Measurements from ENCODE around the gene NDST1.
A peak's percentile ranks its signal among the peaks of the same experiment; 100 is the strongest.

The NDST1 gene

DNA sequence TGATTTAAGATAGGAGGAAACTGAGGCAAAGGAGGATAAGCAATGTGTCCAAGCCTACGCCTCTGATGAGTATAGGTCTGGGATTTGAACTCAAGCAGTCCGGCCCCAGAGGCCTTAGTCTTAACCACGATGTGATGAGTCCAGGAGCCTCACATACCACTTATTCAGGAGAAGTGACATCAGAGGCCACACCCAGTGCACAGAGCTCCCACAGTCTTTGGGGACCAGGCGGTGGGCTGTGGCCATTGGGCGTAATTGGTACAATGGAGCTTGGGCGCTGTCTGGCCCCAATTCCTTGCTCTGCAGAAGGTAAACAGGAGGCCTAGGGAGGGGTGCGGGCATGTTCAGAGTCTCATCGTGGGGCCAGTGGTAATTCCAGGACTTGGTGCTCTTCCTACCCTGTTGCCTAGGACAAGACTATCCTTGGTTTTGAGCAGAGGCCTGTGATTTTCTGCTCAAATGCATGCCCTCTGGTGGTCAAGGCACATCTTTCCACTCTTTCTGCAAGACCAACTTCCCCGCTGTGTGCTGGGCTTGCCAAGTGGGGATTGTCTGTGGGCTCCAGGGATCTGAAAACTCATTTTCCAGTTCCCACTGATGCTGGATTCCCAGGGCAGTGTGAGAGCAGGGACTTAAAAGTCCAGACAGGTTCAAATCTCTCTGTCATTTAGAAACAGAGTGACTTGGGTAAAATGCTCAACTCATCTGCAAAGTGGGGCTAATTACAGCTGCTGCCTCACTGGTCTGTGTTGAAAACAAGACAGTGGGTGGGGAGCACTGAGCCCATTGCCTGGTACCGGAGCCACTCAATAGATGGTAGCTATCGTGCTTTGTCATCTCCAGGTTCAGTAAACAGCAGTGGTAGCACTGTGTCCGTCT is 15.8 kb downstream of the NDST1 start:
- DNase-seq (ENCODE audit: low spot score), result peak; percentile 17

DNA sequence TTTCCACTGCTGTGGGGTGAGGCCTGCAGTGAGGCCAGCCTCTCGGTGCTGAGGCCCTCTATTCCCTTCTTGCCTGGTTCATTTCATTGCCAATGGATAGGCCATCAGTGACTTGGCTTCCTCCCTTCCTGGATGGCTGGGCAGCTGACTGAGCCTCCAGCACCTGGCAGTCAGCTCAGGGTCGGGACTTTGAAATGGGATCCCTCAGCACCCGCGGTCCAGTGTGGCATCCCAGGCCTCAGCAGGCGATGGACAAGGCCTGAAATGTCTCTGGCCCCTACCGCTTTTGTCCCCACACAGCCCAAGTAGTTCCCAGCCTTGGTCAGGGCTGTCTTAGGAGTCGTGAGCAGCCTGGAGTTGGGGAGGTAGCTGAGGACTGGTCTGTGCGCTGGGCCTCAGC is 17.2 kb downstream of the NDST1 start:
- DNase-seq (ENCODE audit: low spot score), result no peak

DNA sequence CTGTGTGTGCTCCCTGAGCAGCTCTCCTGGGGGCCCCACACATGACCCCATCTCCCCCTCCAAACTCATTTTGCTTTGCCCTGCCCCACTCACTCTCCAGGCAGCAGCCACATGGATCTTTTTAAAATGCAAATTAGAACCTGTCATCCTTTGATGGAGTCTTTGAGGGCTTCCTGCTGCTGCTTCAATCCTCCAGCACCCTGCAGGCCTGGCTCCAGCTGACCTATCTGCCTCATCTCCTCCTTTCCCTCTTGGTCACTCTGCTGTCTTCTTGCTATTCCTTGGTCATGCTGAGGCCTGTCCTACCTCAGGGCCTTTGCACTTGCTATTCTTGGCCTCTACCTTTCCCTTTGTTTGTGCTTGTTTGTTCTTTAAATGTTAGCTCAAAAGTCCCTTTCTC is 17.9 kb downstream of the NDST1 start:
- DNase-seq (ENCODE audit: low spot score), result no peak

- DNase-seq (ENCODE audit: low spot score), result no peak
Measured at GRCh38 chr5:150527038-150527437, 19.1 kb downstream of the NDST1 start.

- DNase-seq (ENCODE audit: low spot score), result no peak
Measured at GRCh38 chr5:150527808-150528207, 19.9 kb downstream of the NDST1 start.

DNA sequence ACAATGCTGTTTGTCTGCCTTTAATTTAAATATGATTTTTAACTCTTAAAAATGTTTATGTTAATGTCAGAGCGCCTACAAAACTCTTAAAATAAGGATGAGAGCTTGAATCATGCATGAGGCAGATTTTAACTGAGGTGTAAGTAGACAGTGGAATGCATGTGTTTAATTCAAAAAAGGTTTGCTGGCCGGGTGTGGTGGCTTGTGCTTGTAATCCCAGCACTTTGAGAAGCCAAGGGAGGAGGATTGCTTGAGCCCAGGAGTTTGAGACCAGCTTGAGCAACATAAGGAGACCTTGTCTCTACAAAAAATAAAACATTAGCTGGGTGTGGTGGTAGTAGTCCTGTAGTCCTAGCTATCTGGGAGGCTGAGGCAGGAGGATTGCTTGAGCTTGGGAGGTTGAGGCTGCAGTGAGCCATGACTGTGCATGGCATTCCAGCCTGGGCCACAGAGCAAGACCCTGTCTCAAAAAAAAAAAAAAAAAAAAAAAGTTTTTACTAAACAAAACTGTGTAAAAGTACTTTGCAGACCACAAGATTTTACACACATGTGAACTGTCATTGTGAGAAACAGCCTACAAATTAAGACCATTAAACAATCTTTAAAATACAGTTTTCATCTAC is 21.1 kb downstream of the NDST1 start:
- DNase-seq (ENCODE audit: low spot score), result no peak

DNA sequence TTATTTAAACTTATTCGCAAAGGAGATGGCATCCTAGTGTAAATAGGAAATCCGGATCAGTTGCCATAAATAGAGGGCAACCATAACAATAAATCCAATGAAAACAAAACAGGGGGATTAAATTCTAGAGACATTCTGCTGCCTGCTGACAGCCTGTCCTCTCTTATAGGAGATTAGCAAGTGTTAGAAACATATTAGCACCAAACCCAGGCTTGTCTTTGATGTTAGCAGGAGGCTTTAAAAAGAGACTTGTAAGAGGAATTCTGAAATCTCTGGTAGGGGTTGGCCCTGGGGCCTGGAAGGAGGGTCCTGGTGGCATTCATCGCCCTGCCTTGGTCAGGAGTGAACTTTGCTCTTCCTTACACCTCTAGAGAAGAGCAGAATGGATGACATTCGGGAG is 21.6 kb downstream of the NDST1 start:
- DNase-seq (ENCODE audit: low spot score), result no peak

DNA sequence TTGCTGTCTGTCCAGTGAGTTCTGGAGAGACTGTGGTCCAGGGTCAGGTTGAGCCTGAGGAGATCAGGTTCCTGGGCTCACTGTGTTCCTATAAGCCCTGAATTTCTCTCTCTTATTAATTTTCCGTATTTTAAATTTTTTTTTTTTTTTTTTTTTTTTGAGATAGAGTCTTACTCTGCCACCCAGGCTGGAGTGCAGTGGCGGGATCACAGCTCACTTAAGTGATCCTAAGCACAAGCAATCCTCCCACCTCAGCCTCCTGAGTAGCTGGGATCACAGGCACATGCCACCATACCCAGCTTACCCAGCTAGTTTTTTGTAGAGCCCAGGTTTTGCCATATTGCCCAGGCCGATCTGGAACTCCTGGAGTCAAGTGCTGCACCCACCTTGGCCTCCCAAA is 22.5 kb downstream of the NDST1 start:
- no peak for DNase-seq (ENCODE audit: low spot score)

DNA sequence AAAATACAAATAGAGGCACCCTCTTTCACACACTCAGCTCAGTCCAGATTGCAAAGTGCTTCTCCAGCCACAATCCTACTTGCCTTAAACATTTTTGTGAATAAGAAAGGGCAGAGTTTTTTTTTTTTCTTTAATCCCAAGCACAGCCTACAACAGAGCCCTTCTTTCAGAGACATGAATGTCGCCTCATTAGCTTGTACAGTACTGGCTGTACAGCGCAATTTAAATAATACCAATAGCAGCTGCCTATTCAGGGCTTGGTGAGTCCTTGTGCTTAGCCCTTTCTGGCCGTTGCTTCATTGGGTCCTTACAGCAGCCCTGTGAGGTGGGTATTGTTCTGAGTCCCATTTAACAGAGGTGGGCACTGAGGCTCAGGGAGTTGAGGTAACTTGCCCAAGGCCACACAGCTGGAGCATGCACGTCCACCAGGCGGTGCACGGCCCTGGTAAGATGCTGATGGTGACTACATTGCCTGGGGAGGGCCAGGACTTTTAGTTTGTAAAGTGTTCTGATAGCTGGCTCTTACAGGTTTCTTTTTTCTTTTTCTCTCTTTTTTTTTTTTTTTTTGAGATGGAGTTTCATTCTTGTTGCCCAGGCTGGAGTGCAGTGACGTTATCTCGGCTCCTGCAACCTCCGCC is 23.1 kb downstream of the NDST1 start:
- no peak for DNase-seq (ENCODE audit: low spot score)

DNA sequence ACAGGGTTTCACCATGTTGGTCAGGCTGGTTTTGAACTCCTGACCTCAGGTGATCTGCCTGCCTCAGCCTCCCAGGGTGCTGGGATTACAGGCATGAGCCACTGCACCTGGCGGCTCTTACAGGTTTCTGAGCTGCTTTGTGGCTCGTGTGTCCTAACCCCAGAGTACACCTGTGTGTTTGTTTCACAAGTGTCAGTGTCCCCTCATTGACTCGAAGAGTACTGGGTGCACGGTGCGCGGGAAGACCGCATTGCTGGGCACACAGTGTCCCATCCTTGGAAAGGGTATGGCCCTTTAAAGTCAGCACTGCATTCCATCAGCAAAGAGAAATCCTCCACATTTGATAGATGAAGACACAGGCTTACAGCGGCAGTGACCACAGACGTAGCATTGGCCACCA is 23.8 kb downstream of the NDST1 start:
- DNase-seq (ENCODE audit: low spot score), result no peak

DNA sequence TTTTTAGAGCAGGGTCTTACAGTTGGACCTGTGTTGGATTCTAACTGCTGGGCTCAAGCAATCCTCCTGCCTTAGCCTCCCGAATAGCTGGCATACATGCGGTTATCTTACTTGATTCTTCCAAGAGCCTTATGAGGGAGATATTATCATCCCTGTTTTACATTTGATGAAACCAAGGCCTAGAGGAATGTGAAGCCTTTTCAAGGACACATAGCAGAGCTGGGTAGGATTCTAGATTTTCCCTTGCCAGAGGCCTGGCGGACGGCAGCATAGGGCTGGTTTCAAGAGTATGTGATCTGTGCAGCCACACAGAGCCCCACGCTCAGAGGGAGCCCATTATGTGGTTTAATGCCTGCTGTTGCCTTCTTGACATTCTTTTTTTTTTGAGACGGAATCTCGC is 24.2 kb downstream of the NDST1 start:
- no peak for DNase-seq (ENCODE audit: low spot score)

DNA sequence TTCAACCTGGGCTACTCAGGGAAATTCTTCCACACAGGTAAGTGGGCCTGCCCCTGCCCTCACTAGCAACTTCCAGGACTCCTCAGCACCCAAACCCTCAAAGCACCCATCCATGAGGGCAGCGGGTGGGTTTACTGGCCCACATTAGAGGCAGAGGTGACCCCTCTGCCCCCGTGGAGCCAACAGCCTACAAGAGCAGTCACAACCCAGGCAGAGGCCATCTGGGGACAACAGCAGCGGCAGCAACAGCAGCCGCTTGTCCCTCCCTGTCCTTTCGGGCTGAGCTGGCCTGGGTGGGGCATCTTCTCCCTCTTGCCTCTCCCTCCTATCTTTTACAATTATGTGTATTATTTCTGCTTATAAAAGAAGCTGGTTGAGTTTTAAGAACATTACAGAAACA is 25.1 kb downstream of the NDST1 start:
- no peak for DNase-seq (ENCODE audit: low spot score)

DNA sequence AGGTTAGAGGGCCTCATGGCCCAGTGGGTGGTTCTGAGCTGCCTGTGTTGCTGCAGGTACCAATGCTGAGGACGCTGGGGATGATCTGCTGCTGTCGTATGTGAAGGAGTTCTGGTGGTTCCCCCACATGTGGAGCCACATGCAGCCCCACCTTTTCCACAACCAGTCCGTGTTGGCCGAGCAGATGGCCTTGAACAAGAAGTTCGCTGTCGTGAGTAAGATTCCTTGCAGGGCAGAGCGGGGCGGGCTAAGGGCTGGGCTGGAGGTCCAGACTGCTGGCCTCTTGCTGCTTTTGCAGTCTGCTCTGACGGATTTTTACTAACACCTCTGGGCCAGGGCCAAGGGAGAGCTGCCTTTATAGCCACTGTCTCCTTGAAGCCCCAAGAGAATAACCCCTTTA is 26.9 kb downstream of the NDST1 start:
- DNase-seq (ENCODE audit: low spot score), result no peak

- DNase-seq (ENCODE audit: low spot score), result no peak
Measured at GRCh38 chr5:150535611-150536010, 27.7 kb downstream of the NDST1 start.

DNA sequence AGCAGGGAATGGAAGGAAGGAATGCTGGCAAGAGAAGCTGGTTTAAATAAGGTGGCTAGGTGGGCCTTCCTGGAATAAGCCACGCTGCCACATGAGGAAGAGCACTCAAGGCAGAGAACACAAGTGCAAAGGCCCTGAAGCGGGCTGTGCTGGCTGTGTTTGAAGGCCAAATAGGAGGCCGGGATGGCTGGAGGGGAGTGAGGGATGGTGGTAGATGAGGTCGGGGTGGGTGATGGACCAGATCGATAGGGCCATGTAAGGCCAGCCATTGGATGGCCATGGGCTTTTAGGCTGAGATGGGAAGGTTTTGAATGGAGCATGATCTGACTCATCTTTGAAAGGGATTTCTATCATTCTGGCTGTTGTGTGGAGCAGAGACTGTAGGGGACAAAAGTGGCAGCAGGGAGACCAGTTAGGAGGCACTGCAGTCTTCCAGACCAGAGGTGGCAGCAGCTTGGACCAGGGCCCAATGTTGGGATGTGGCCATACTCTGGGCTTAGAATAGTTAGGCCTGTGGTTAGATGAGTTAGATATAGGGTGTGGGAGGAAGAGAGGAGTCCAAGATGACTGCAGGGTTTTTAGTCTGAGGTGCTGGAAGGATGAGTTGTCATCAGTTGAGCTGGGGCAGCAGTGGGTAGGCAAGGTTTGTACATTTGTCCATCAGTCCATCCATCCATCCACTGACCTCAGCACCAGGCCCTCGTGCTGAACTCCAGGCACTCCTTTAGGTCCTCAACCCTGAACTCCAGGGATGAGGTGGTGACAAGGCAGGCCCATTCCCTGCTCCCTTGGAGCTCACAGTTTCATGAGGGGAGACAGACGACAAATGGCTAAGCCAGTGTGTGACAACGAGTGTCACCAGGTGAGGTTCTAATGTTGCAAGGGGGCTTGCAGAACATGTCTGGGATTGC is 30.3 kb downstream of the NDST1 start:
- no peak for DNase-seq (ENCODE audit: low spot score)

GRCh38 chr5:150539206-150539605 is 31.3 kb downstream of the NDST1 start:
- no peak for DNase-seq (ENCODE audit: low spot score)

DNA sequence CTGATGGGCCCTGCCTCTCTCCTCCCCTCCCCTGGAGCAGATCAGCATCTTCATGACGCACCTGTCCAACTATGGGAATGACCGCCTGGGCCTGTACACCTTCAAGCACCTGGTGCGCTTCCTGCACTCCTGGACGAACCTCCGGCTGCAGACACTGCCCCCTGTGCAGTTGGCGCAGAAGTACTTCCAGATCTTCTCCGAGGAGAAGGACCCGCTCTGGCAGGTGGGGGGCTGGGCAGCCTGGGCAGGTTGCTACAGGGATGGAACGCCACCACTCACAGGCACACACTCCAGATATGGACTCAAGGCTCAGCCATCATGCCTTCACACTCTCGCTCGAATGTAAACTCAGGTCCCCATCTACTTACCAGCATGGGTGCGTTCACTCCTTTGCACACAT is 32.1 kb downstream of the NDST1 start:
- no peak for DNase-seq (ENCODE audit: low spot score)

GRCh38 chr5:150540615-150541396 is 32.9 kb downstream of the NDST1 start:
- DNase-seq (ENCODE audit: low spot score), result no peak

DNA sequence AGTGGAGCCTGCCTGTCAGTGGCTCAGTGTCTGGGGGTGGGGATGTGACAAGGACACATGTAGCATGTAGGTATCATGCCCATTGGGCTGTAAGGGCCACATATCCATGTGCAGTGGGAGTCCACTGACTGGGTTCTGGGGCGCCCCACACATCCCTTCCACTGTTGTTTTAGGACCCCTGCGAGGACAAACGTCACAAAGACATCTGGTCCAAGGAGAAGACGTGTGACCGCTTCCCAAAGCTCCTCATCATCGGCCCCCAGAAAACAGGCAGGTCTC is 33.4 kb downstream of the NDST1 start:
- no peak for DNase-seq (ENCODE audit: low spot score)

GRCh38 chr5:150541895-150542294 is 34.0 kb downstream of the NDST1 start:
- no peak for DNase-seq (ENCODE audit: low spot score)

DNA sequence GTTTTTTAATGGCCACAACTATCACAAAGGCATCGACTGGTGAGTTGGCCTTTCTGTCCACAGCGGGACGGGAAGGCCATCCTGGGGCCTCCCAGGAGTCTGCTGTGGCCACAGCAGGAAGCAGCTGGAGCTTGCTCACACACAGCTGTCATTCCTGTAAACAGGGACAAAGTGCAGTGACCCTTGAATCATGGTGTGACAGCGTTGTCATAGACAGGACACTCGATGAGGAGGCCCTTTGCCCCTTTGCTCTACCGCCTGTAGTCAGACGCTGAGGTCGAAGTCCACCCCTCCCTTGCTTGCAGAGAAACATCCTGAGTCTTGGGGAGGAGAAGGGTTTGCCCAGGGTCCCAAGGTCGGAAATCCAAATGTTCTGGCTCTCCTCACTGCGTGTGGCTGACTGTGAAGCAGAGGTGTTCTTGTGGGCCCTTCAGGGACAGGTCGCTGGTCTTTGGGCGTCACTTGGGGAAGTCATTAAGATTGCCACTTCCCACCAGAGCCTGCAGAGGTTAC is 35.1 kb downstream of the NDST1 start:
- no peak for DNase-seq (ENCODE audit: low spot score)

All from CD4-positive, alpha-beta T cell treated with Interleukin-15 for 4 hours (primary cell).